Fibroblast of lung (primary cell): ENCODE results near the gene TTF1. TPM values are rescaled to one million over a fixed set of nuclear protein-coding genes. Genes with fewer than 3 reads are reported as not detected.
"Not testable (repeated sequence)": the region's sequence is repeated elsewhere in the genome, so short reads cannot be mapped to it uniquely, and the experiment has no call there.

Experiments used
- DNase-seq, 2 donors: peaks; one replicate each; pipeline versions ENCODE4 v3.0.0 to v3.0.0-alpha.2; 2010; ENCODE audit warnings: low read depth in 2 of 2
- H2AFZ ChIP-seq: 2 replicates; pipeline ENCODE4 v1.5.1; 2012; ENCODE audit warnings: low read length, control low read depth, inconsistent platforms
- H3K27ac ChIP-seq: 2 replicates; pipeline ENCODE4 v1.5.1; 2011; ENCODE audit warnings: low read length, control low read depth; ENCODE audit not compliant: insufficient read depth
- H3K27me3 ChIP-seq: 2 replicates; pipeline ENCODE4 v1.5.1; 2011; ENCODE audit warnings: mild to moderate bottlenecking, low read length; ENCODE audit not compliant: control insufficient read depth, insufficient read depth
- H3K36me3 ChIP-seq: 2 replicates; pipeline ENCODE4 v1.5.1; 2011; ENCODE audit warnings: low read length; ENCODE audit not compliant: control insufficient read depth, insufficient read depth
- H3K4me1 ChIP-seq: 2 replicates; pipeline ENCODE4 v1.5.1; 2011; ENCODE audit warnings: low read length; ENCODE audit not compliant: control insufficient read depth, insufficient read depth; ENCODE audit errors: extremely low read depth
- H3K4me2 ChIP-seq: 2 replicates; pipeline ENCODE4 v1.5.1; 2011; ENCODE audit warnings: low read length, control low read depth; ENCODE audit not compliant: insufficient read depth; ENCODE audit errors: extremely low read depth
- H3K4me3 ChIP-seq, 4 experiments: fragments of 200-600 bp in 1 of 4; sonication (generic) in 1 of 4; replicated peaks in 1 of 4; 2 replicates each; pipeline ENCODE4 v1.5.1; 2011 to 2016; ENCODE audit warnings: low read length in 4 of 4, low read depth in 3 of 4, mild to moderate bottlenecking in 3 of 4, control low read depth in 2 of 4, inconsistent platforms in 1 of 4, mixed read lengths in 1 of 4; ENCODE audit not compliant: insufficient read depth in 1 of 4; ENCODE audit errors: control extremely low read depth in 1 of 4
- H3K79me2 ChIP-seq: 2 replicates; pipeline ENCODE4 v1.5.1; 2012; ENCODE audit warnings: mild to moderate bottlenecking, low read length, inconsistent platforms; ENCODE audit not compliant: control insufficient read depth, insufficient read depth
- H3K9ac ChIP-seq: 2 replicates; pipeline ENCODE4 v1.5.1; 2011; ENCODE audit warnings: mild to moderate bottlenecking, low read length, control low read depth; ENCODE audit not compliant: insufficient read depth
- H3K9me3 ChIP-seq: 2 replicates; pipeline ENCODE4 v1.5.1; 2012; ENCODE audit warnings: low read depth, low read length; ENCODE audit not compliant: control insufficient read depth, insufficient read depth
- H4K20me1 ChIP-seq: 2 replicates; pipeline ENCODE4 v1.5.1; 2011; ENCODE audit warnings: low read length; ENCODE audit not compliant: control insufficient read depth, insufficient read depth; ENCODE audit errors: extremely low read depth
- EZH2 ChIP-seq: IDR thresholded peaks from 2 replicates; pipeline ENCODE4 v1.5.1; 2012; ENCODE audit warnings: low read length, control low read depth, mild to moderate bottlenecking; ENCODE audit errors: missing control alignments
- polyA plus RNA-seq, 2 donors: library from polyadenylated mRNA; depleted of rRNA in 1 of 2; stranded (reverse) in 1 of 2; unstranded in 1 of 2; fragments of >200 nt; gene quantifications; 2 replicates each; pipeline ENCODE4 v1.2.1, GENCODE V29; 2011 to 2012; ENCODE audit warnings: missing spikeins in 1 of 2
- total RNA-seq: library from RNA; depleted of rRNA; stranded (reverse); fragments of >200 nt; gene quantifications from 2 replicates; pipeline ENCODE4 v1.2.1, GENCODE V29; 2014
- TF ChIP-seq, protein P1 (sequence below), 2 donors: IDR thresholded peaks in 1 of 2; conservative IDR thresholded peaks in 1 of 2; 1 replicate in 1 of 2; 2 replicates in 1 of 2; pipeline ENCODE4 v1.5.1; 2011 to 2012; ENCODE audit warnings: low read length in 2 of 2, control low read depth in 1 of 2, inconsistent platforms in 1 of 2, low read depth in 1 of 2, mild to moderate bottlenecking in 1 of 2

TTF1 gene
- total and polyA plus RNA-seq, 2 donors (not counting 1 experiment from before 2014, with no cell fraction given) = 6.9 to 11.6 TPM

DNA sequence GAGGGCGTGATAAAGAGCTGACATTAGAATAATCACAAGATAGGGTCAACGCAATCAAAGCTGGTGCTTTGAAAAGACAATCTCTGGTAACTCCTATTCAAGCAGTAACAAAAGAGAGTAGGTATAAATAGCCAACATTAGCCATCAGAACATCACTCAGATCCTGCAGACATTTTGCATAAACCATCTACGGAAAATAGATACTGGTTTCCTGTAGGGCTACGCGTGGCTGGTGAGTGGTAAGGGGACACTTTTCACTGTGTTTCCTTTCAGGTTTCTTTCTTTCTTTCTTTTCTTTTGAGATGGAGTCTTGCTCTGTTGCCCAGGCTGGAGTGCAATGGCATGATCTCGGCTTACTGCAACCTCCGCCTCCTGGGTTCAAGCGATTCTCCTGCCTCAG lies 22.3 kb downstream of the TTF1 start:
- Histone ChIP-seq H3K27me3 (no peaks in the 10 kb centered on the region), H3K79me2 (no peaks in the 10 kb centered on the region), H3K4me1 (no peaks in the 10 kb centered on the region), H2AFZ (no peak overlapping the region), H3K27ac (no peak overlapping the region), H4K20me1 (no peaks in the 10 kb centered on the region), H3K4me2 (no peak overlapping the region), H3K9ac (no peak overlapping the region), H3K4me3 (no peak overlapping the region), H3K36me3 (peaks cover 10% of the 10 kb centered on the region), H3K9me3 (no peaks in the 10 kb centered on the region)
- TF ChIP-seq EZH2 = no peak
- TF ChIP-seq, protein P1, sequence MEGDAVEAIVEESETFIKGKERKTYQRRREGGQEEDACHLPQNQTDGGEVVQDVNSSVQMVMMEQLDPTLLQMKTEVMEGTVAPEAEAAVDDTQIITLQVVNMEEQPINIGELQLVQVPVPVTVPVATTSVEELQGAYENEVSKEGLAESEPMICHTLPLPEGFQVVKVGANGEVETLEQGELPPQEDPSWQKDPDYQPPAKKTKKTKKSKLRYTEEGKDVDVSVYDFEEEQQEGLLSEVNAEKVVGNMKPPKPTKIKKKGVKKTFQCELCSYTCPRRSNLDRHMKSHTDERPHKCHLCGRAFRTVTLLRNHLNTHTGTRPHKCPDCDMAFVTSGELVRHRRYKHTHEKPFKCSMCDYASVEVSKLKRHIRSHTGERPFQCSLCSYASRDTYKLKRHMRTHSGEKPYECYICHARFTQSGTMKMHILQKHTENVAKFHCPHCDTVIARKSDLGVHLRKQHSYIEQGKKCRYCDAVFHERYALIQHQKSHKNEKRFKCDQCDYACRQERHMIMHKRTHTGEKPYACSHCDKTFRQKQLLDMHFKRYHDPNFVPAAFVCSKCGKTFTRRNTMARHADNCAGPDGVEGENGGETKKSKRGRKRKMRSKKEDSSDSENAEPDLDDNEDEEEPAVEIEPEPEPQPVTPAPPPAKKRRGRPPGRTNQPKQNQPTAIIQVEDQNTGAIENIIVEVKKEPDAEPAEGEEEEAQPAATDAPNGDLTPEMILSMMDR (conservative IDR thresholded peaks at IDR 0.05 in 1 of 2, IDR thresholded peaks at IDR 0.05 in 1 of 2; ENCODE audit: low read depth in 1 of 2, low read length in 2 of 2) = no peak
- DNase-seq = no peak

DNA sequence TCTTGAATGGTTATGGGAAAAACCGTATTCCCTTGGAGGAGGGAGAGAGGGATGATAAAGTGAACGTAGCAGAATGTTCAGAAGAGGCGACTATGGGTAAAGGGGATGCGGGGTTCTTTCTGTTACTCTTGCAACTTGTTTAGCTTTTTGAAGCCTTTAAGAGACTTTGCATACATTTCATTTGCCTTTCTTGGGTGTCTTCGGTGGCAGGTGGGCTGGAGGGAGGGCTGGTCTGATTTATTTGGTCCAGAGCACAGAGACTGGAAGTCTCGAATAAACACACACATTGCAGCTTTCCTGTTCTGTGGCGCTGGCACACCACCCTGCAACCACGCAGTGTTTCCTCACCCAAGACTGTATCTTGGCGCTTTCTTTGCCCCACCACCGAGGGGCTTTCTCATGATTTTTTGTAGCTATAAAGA lies 23.2 kb downstream of the TTF1 start:
- no peak overlapping the region for H3K27ac ChIP-seq
- no peak overlapping the region for H3K9ac ChIP-seq
- H3K27me3 ChIP-seq = no peaks in the 10 kb centered on the region
- H4K20me1 ChIP-seq = no peaks in the 10 kb centered on the region
- H3K9me3 ChIP-seq = no peaks in the 10 kb centered on the region
- H3K79me2 ChIP-seq = no peaks in the 10 kb centered on the region
- H2AFZ ChIP-seq = no peak overlapping the region
- TF ChIP-seq EZH2 = no peak
- no peak overlapping the region for H3K4me2 ChIP-seq
- H3K36me3 ChIP-seq = peaks cover 12% of the 10 kb centered on the region
- no peaks in the 10 kb centered on the region for H3K4me1 ChIP-seq
- H3K4me3 ChIP-seq = no peak overlapping the region
- DNase-seq = no peak

DNA sequence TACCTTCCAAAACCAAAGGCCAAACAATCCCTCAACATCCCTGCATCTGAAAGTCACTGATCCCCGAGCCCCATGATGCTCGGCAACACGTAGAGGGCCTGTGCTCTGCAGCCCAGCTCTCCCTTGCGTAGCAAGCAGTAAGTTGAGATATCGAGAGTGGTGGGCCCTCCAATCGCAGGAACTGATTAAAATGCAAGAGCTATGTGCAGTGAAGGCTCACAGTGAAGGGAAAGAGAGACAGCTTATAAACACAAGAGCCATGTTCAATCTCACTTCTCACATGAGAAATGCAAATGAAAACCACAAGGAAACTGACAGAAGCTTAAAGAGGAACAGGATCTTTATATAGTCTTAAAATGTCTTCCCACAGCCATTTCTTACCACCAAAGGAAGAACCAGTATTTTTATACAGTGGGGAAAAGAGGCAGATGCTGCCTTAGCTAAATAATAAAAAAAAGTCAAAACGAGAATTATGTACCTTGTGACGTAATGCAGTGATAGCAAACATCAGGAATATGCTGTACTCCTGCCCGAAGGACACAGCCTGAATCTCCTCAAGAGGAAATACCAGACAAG lies 24.6 kb downstream of the TTF1 start:
- no peak for DNase-seq

DNA sequence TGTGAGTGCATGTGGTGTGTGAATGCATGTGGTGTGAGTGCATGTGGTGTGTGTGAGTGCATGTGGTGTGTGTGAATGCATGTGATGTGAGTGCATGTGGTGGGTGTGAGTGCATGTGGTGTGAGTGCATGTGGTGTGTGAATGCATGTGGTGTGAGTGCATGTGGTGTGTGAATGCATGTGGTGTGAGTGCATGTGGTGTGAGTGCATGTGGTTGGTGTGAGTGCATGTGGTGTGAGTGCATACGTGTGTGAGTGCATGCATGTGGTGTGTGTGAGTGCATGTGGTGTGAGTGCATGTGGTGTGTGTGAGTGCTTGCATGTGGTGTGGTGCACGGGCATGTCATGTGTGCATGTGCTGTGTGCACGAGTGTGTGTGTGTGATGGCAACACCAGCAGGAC lies 28.2 kb downstream of the TTF1 start:
- H3K4me3 ChIP-seq, DNase-seq, H3K79me2 ChIP-seq, H2AFZ ChIP-seq, H3K4me1 ChIP-seq, H3K9me3 ChIP-seq, H3K4me2 ChIP-seq, H3K27me3 ChIP-seq, H3K27ac ChIP-seq, H4K20me1 ChIP-seq, H3K9ac ChIP-seq: not testable (repeated sequence)
- peaks cover 22% of the 10 kb centered on the region for H3K36me3 ChIP-seq

More for the DNA sequence above, 24.6 kb downstream of the TTF1 start:
- Histone ChIP-seq H3K4me3 (no peak overlapping the region), H3K4me2 (no peak overlapping the region), H3K9me3 (no peaks in the 10 kb centered on the region), H3K9ac (no peak overlapping the region), H3K27ac (no peak overlapping the region), H3K27me3 (no peaks in the 10 kb centered on the region), H3K79me2 (no peaks in the 10 kb centered on the region), H3K4me1 (no peaks in the 10 kb centered on the region), H4K20me1 (no peaks in the 10 kb centered on the region), H3K36me3 (peaks cover 19% of the 10 kb centered on the region), H2AFZ (no peak overlapping the region)
- TF ChIP-seq EZH2 = no peak
- TF ChIP-seq, protein P1 (conservative IDR thresholded peaks at IDR 0.05 in 1 of 2, IDR thresholded peaks at IDR 0.05 in 1 of 2; ENCODE audit: low read depth in 1 of 2, low read length in 2 of 2) = no peak

DNA sequence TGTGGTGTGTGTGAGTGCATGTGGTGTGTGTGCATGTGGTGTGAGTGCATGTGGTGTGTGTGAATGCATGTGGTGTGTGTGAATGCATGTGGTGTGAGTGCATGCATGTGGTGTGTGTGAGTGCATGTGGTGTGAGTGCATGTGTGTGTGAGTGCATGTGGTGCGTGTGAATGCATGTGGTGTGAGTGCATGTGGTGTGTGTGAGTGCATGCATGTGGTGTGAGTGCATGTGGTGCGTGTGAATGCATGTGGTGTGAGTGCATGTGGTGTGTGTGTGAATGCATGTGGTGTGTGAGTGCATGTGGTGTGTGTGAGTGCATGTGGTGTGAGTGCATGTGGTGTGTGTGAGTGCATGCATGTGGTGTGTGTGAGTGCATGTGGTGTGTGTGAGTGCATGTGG lies 28.9 kb downstream of the TTF1 start:
- H3K36me3 ChIP-seq = peaks cover 22% of the 10 kb centered on the region
- H3K9ac ChIP-seq, H3K79me2 ChIP-seq, H3K27me3 ChIP-seq, H3K4me3 ChIP-seq, H2AFZ ChIP-seq, H4K20me1 ChIP-seq, H3K27ac ChIP-seq, H3K4me2 ChIP-seq, DNase-seq, H3K4me1 ChIP-seq, H3K9me3 ChIP-seq: not testable (repeated sequence)
